ENCODE results near the gene SLC27A5. TPM values are rescaled to one million over a fixed set of nuclear protein-coding genes. Genes with fewer than 3 reads are reported as not detected.

SLC27A5 gene
- total and polyA plus RNA-seq, 2 of the 13 experiments (the other 11 are each of a cell fraction or from before 2014, with no cell fraction given), result 30.3 to 40.2 TPM

- TF ChIP-seq RXRA (CRISPR knock-in tag; IDR thresholded peaks at IDR 0.05) (peak; percentile 42), YY1 (IDR thresholded peaks at IDR 0.05; ENCODE audit: insufficient read depth, insufficient replicate concordance, low read depth, low read length) (peak; percentile 75), KDM5A (IDR thresholded peaks at IDR 0.05; ENCODE audit: borderline replicate concordance, low read length) (peak; percentile 83), ZNF24 (IDR thresholded peaks at IDR 0.05) (0 out of 2 replicates have a peak, but pooled peaks have one; percentile 22), SIX4 (CRISPR knock-in tag; IDR thresholded peaks at IDR 0.05) (no peak), NR2C2 (CRISPR knock-in tag; IDR thresholded peaks at IDR 0.05; ENCODE audit: borderline replicate concordance) (peak; percentile 87), SNAPC2 (CRISPR knock-in tag; IDR thresholded peaks at IDR 0.05) (peak; percentile 59; the same call in 1 of the 2 replicates), RCOR2 (CRISPR knock-in tag; IDR thresholded peaks at IDR 0.05) (no peak), THAP7 (CRISPR knock-in tag; IDR thresholded peaks at IDR 0.05) (peak; percentile 54; the same call in 1 of the 2 replicates), CEBPB (IDR thresholded peaks at IDR 0.05; ENCODE audit: borderline replicate concordance, low read depth, low read length) (no peak)
- TF ChIP-seq, protein P1, sequence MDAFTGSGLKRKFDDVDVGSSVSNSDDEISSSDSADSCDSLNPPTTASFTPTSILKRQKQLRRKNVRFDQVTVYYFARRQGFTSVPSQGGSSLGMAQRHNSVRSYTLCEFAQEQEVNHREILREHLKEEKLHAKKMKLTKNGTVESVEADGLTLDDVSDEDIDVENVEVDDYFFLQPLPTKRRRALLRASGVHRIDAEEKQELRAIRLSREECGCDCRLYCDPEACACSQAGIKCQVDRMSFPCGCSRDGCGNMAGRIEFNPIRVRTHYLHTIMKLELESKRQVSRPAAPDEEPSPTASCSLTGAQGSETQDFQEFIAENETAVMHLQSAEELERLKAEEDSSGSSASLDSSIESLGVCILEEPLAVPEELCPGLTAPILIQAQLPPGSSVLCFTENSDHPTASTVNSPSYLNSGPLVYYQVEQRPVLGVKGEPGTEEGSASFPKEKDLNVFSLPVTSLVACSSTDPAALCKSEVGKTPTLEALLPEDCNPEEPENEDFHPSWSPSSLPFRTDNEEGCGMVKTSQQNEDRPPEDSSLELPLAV (CRISPR knock-in tag; conservative IDR thresholded peaks at IDR 0.05; ENCODE audit: low read depth), result no peak
- TF ChIP-seq, protein P2, sequence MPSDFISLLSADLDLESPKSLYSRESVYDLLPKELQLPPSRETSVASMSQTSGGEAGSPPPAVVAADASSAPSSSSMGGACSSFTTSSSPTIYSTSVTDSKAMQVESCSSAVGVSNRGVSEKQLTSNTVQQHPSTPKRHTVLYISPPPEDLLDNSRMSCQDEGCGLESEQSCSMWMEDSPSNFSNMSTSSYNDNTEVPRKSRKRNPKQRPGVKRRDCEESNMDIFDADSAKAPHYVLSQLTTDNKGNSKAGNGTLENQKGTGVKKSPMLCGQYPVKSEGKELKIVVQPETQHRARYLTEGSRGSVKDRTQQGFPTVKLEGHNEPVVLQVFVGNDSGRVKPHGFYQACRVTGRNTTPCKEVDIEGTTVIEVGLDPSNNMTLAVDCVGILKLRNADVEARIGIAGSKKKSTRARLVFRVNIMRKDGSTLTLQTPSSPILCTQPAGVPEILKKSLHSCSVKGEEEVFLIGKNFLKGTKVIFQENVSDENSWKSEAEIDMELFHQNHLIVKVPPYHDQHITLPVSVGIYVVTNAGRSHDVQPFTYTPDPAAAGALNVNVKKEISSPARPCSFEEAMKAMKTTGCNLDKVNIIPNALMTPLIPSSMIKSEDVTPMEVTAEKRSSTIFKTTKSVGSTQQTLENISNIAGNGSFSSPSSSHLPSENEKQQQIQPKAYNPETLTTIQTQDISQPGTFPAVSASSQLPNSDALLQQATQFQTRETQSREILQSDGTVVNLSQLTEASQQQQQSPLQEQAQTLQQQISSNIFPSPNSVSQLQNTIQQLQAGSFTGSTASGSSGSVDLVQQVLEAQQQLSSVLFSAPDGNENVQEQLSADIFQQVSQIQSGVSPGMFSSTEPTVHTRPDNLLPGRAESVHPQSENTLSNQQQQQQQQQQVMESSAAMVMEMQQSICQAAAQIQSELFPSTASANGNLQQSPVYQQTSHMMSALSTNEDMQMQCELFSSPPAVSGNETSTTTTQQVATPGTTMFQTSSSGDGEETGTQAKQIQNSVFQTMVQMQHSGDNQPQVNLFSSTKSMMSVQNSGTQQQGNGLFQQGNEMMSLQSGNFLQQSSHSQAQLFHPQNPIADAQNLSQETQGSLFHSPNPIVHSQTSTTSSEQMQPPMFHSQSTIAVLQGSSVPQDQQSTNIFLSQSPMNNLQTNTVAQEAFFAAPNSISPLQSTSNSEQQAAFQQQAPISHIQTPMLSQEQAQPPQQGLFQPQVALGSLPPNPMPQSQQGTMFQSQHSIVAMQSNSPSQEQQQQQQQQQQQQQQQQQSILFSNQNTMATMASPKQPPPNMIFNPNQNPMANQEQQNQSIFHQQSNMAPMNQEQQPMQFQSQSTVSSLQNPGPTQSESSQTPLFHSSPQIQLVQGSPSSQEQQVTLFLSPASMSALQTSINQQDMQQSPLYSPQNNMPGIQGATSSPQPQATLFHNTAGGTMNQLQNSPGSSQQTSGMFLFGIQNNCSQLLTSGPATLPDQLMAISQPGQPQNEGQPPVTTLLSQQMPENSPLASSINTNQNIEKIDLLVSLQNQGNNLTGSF (CRISPR knock-in tag; IDR thresholded peaks at IDR 0.05), result no peak
- TF ChIP-seq, protein P3, sequence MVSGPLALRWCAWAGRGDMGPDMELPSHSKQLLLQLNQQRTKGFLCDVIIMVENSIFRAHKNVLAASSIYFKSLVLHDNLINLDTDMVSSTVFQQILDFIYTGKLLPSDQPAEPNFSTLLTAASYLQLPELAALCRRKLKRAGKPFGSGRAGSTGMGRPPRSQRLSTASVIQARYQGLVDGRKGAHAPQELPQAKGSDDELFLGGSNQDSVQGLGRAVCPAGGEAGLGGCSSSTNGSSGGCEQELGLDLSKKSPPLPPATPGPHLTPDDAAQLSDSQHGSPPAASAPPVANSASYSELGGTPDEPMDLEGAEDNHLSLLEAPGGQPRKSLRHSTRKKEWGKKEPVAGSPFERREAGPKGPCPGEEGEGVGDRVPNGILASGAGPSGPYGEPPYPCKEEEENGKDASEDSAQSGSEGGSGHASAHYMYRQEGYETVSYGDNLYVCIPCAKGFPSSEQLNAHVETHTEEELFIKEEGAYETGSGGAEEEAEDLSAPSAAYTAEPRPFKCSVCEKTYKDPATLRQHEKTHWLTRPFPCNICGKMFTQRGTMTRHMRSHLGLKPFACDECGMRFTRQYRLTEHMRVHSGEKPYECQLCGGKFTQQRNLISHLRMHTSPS (CRISPR knock-in tag; IDR thresholded peaks at IDR 0.05; ENCODE audit: low read depth), result peak; percentile 52; the same call in 1 of the 2 replicates
- TF ChIP-seq, protein P4, sequence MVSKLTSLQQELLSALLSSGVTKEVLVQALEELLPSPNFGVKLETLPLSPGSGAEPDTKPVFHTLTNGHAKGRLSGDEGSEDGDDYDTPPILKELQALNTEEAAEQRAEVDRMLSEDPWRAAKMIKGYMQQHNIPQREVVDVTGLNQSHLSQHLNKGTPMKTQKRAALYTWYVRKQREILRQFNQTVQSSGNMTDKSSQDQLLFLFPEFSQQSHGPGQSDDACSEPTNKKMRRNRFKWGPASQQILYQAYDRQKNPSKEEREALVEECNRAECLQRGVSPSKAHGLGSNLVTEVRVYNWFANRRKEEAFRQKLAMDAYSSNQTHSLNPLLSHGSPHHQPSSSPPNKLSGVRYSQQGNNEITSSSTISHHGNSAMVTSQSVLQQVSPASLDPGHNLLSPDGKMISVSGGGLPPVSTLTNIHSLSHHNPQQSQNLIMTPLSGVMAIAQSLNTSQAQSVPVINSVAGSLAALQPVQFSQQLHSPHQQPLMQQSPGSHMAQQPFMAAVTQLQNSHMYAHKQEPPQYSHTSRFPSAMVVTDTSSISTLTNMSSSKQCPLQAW (CRISPR knock-in tag; IDR thresholded peaks at IDR 0.05), result no peak; the same call in 1 of the 2 replicates
- TF ChIP-seq, protein P5, sequence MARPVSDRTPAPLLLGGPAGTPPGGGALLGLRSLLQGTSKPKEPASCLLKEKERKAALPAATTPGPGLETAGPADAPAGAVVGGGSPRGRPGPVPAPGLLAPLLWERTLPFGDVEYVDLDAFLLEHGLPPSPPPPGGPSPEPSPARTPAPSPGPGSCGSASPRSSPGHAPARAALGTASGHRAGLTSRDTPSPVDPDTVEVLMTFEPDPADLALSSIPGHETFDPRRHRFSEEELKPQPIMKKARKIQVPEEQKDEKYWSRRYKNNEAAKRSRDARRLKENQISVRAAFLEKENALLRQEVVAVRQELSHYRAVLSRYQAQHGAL (CRISPR knock-in tag; IDR thresholded peaks at IDR 0.05; ENCODE audit: not compliant biosample characterization), result no peak
Measured at GRCh38 chr19:58559275-58560006, 47.6 kb upstream of the SLC27A5 start (continued).

Measured in HepG2 (cell line).